Fibroblast of upper back skin (primary cell): ENCODE data around the gene PDE1A.
"Not testable (repeated sequence)": the region's sequence is repeated elsewhere in the genome, so short reads cannot be mapped to it uniquely, and the experiment has no call there.

Experiments
- DNase-seq: peaks from one replicate; pipeline ENCODE4 v3.0.0-alpha.2; 2013

Gene PDE1A

GRCh38 chr2:182351427-182351826 is 75.4 kb downstream of the PDE1A start:
- no peak for DNase-seq

GRCh38 chr2:182349268-182349667 is 77.6 kb downstream of the PDE1A start:
- DNase-seq = no peak

GRCh38 chr2:182345384-182345783 is 81.5 kb downstream of the PDE1A start:
- no peak for DNase-seq

GRCh38 chr2:182330451-182331305 is 96.2 kb downstream of the PDE1A start:
- DNase-seq = no peak

GRCh38 chr2:182324665-182325064 is 102.2 kb downstream of the PDE1A start:
- peak; percentile 13 for DNase-seq

GRCh38 chr2:182321096-182321495 is 105.7 kb downstream of the PDE1A start:
- DNase-seq = no peak

GRCh38 chr2:182319556-182320505 is 107.0 kb downstream of the PDE1A start:
- no peak for DNase-seq

- peak; percentile 34 for DNase-seq
Observed at GRCh38 chr2:182318466-182319220, 108.2 kb downstream of the PDE1A start.

- no peak for DNase-seq
Observed at GRCh38 chr2:182316950-182317349, 109.9 kb downstream of the PDE1A start.

- DNase-seq = no peak
Observed at GRCh38 chr2:182302972-182303371, 123.9 kb downstream of the PDE1A start.

- peak; percentile 90 for DNase-seq
Observed at GRCh38 chr2:182302174-182302573, 124.7 kb downstream of the PDE1A start.

GRCh38 chr2:182301093-182301492 is 125.7 kb downstream of the PDE1A start:
- no peak for DNase-seq

GRCh38 chr2:182300608-182301007 is 126.2 kb downstream of the PDE1A start:
- DNase-seq = no peak

- no peak for DNase-seq
Observed at GRCh38 chr2:182299632-182300031, 127.2 kb downstream of the PDE1A start.

- no peak for DNase-seq
Observed at GRCh38 chr2:182298456-182298855, 128.4 kb downstream of the PDE1A start.

- DNase-seq = no peak
Observed at GRCh38 chr2:182291296-182291695, 135.5 kb downstream of the PDE1A start.

- DNase-seq = no peak
Observed at GRCh38 chr2:182283512-182283911, 143.3 kb downstream of the PDE1A start.

- no peak for DNase-seq
Observed at GRCh38 chr2:182281276-182281675, 145.6 kb downstream of the PDE1A start.

- DNase-seq = peak; percentile 95
Observed at GRCh38 chr2:182280118-182280517, 146.7 kb downstream of the PDE1A start.

GRCh38 chr2:182276662-182277061 is 150.2 kb downstream of the PDE1A start:
- DNase-seq = not testable (repeated sequence)

GRCh38 chr2:182267971-182268370 is 158.9 kb downstream of the PDE1A start:
- DNase-seq = no peak

GRCh38 chr2:182266909-182267308 is 159.9 kb downstream of the PDE1A start:
- peak; percentile 33 for DNase-seq

GRCh38 chr2:182265718-182266117 is 161.1 kb downstream of the PDE1A start:
- no peak for DNase-seq
